ENCODE measurements around the gene PTTG1IP. TPM values are rescaled to one million over a fixed set of nuclear protein-coding genes. Genes with fewer than 3 reads are reported as not detected.

Gene PTTG1IP
- polyA plus RNA-seq, 4 donors = 187 to 301 (median 285) TPM

DNA sequence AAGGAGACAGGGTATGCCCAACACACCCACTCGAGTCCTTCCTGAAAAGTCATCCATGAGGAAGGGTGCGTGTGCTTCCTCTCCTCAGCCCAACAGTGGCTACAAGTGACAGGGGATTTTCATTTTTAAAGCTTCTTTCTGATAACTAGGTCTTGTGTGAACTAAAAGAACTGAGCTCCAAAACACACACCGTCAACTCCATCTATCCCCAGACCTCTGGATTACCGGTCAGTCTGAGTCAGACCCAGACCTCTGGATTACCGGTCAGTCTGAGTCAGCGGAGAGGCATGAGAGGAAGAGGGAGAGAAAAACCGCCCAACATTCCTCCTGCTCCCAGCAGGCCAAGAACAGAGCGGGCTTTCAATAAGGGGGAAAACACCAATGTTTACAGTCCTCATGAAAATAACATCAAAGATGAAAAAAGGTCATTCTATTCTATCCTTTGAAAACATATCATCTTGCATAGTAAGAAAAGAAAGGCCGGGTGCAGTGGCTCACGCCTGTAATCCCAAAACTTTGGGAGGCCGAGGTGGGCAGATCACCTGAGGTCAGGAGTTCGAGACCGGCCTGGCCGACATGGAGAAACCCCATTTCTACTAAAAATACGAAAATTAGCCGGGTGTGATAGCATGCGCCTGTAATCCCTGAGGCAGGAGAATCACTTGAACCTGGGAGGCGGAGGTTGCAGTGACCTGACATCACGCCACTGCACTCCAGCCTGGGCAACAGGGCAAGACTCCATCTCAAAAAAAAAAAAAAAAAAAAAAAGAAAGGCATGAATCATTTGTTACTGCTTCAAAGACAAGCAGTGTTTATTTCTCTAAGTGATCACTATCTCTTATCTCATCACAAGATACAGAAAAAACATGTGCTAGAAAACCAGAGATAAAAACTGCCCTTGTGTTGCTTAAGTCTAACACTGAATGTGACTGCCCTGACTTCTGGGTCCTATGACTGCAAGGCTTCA lies 3.4 kb downstream of the PTTG1IP start:
- no peak for DNase-seq (ENCODE audit: low read depth in 4 of 4, low spot score in 3 of 4)

DNA sequence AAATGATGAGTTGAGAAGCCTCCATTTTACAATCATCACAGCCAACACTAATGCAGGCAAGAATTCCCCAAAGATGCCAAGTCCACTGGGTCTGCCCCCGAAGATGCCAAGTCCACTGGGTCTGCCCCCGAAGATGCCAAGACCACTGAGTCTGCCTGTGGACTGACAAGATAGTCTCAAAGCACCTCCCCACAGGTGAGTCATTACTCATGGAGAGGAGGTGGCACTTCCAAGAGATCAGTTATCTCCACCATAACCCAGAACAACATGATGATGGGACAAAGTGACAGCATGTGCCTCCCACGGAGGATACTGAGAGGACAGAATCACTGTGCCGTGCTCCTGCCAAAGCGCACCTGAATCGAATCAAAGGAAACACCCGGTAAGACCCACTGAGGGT lies 4.8 kb downstream of the PTTG1IP start:
- DNase-seq (ENCODE audit: low read depth in 4 of 4, low spot score in 3 of 4) = no peak

DNA sequence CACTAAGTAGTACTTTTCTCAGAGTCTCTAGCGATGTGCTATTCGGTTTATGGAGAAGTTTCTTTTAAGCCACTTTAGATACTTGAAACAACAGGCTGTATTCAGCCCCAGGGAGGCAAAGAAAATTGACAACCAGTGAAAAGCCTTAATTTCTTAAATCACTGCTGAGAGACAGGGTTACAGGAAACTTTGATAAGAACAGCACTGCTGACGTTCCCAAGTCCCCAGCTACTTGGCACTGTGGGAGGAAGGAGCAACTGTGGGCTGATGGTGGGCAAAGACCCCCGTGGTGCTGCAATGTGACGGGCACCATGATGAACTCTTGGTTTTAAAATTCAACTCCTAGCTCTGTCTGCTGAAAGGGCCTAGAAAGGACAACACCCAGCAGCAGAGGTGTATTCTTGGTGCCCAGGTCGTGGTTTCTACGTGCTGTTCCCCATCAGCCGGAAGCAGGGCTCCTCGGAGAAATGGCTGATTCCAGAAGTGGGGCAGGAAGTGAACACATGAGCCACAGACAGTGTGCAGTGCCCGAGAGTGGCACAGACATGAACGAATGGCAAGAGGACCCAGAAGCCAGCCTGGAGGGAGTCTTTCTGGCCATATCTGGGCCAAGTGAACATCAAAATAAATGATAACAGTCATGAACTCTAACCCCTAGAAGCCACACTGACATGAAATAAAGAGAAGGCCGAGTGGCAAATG lies 5.3 kb downstream of the PTTG1IP start:
- DNase-seq (ENCODE audit: low read depth in 4 of 4, low spot score in 3 of 4) = no peak

GRCh38 chr21:44867464-44867863 lies 6.0 kb downstream of the PTTG1IP start:
- no peak for DNase-seq (ENCODE audit: low read depth in 4 of 4, low spot score in 3 of 4)

DNA sequence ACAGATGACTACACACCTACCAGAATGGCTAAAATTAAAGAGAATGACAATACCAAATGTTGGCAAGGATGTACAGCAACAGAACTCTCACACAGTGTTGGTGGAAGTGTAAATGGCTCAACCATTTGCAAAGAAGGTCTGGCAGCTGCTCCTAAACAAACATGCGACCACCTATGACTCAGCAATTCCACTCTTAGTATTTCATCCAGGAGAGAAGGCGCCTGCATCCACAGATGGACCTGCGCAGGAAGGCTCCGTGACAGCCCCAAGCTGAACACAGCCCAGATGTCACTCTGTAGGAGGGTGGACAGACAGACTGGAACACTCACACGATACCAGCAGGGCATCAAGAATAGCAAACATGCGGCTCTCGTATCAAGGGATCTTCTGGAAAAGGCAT lies 6.7 kb downstream of the PTTG1IP start:
- no peak for DNase-seq (ENCODE audit: low read depth in 4 of 4, low spot score in 3 of 4)

GRCh38 chr21:44865561-44866280 lies 7.8 kb downstream of the PTTG1IP start:
- DNase-seq (ENCODE audit: low read depth in 4 of 4, low spot score in 3 of 4) = no peak

GRCh38 chr21:44862869-44863685 lies 10.4 kb downstream of the PTTG1IP start:
- DNase-seq (ENCODE audit: low read depth in 4 of 4, low spot score in 3 of 4) = no peak

GRCh38 chr21:44858791-44859190 lies 14.7 kb downstream of the PTTG1IP start:
- DNase-seq (ENCODE audit: low read depth in 4 of 4, low spot score in 3 of 4) = no peak

DNA sequence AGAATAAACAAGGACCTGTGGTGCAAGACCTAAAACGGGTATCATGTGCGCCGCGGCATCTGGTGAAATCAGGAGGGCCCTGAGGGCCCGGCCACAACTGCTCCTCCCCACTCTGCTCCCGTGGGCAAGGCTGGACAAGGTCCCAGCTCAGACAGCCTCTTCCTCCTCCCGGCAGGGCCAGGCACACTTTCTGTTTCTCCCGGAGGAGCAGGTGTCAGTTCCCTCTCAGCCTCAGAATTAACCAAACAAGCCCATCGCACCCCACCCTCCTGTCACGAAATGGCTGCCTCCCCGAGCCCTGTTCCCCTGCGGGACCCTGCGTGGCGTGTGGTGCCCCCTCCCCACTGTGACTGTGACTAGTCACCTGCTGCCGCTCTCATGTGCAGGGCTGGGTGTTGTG lies 15.2 kb downstream of the PTTG1IP start:
- no peak for DNase-seq (ENCODE audit: low read depth in 4 of 4, low spot score in 3 of 4)

GRCh38 chr21:44857127-44857892 lies 16.2 kb downstream of the PTTG1IP start:
- DNase-seq (ENCODE audit: low read depth in 4 of 4, low spot score in 3 of 4) = no peak

DNA sequence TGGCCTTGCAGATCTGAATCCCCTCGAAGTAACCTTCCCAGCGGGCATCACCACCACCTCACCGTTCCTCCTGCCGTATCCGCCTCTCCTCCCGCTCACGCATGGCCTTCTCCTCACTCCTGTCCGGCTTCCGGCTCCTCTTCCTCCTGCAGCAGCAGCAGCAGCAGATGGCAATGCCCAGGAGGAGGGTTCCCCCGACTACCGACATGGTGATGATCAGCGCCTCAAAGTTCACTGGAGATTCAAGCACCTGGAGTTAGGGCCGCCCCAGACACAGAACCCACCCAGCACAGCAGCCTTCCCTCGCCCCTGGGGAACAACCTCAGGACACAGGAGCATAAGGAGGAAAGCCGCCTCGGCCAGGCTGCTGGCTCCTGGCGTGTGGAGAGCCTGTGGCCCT lies 17.4 kb downstream of the PTTG1IP start:
- DNase-seq (ENCODE audit: low read depth in 4 of 4, low spot score in 3 of 4) = no peak

GRCh38 chr21:44855572-44855971 lies 17.9 kb downstream of the PTTG1IP start:
- no peak for DNase-seq (ENCODE audit: low read depth in 4 of 4, low spot score in 3 of 4)

DNA sequence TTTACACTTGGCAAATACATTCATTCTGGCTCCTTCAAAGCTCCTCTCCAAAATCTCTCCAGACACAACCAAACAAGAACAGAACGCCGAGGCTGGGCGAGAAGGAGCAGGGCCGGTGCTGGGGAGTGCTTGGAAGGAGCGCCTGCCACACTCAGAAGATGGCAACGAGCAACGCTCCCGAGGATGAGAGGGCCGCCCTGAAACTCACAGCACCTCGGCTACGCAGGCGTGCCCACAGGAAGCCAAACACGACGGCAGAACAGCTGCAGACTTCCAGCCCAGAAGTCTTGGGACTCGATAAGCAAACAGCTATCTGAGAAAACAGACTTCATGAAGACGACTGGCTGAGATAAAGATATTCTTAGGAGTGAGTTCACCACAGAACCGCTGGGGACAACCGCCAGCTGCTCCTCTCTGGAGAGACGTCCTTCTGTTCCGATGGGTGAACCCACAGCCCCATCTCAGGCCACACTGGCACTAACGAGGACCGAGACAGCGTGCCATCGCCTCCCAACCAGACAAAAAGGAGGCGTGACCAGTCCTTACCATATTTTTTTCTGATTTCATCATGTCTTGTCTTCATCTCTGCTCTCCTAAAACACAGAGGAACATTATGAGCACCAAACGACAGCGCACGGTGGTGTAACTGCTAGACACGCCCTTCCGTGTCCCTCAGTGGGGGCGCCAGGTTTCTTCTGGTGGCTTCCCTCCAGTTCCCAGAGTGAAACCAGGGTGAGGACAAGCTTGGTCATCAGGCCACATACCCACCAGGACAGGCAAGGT lies 18.6 kb downstream of the PTTG1IP start:
- DNase-seq (ENCODE audit: low read depth in 4 of 4, low spot score in 3 of 4) = no peak

DNA sequence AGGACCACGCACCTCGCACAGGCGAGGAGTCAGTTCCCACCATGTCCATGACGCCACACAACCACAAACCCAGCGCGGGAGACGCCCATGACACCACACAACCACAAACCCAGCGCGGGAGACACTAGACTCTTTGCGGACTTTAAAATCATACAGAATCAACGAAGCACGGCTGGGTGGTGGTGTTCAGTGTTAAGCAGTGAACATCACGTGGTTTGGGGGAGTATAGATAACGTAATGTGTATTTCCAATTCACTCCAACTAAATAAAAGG lies 19.2 kb downstream of the PTTG1IP start:
- DNase-seq (ENCODE audit: low read depth in 4 of 4, low spot score in 3 of 4) = no peak

DNA sequence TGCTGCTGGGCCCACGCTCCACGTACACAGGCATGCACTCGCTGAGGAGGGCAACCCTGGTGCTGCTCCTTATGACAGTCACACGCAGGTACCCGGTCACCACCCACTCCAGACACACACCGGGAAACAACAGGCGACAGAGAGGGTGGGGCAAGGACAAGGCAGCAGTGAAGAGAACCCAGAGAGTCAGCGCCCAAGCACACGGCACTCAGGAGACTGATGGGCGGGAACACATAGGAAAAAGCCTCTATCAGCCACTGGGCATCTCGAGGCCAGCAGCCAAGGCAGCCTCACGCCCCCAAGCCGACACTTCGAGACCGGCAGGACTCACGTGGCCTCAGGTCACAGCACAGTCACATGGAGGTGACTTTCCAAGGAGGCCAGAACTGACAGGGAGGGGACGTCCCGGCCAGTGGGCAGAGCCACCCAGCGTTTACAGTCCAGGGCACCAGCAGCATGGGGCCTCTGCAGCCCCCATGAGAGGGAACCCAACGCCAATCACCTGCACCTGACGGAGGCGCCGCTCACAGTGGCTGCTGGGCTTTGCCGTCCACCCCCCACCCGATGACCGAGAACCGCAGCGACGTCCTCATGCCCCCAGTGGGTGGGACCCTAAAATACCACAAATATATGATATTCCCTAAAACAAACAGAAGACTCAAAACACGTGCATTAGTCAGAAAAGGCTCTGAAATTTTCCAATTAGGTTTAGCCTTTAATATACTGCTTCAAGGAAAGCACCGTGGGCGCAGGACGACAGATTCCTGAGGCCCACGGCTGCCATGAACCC lies 19.7 kb downstream of the PTTG1IP start:
- DNase-seq (ENCODE audit: low read depth in 4 of 4, low spot score in 3 of 4) = no peak

DNA sequence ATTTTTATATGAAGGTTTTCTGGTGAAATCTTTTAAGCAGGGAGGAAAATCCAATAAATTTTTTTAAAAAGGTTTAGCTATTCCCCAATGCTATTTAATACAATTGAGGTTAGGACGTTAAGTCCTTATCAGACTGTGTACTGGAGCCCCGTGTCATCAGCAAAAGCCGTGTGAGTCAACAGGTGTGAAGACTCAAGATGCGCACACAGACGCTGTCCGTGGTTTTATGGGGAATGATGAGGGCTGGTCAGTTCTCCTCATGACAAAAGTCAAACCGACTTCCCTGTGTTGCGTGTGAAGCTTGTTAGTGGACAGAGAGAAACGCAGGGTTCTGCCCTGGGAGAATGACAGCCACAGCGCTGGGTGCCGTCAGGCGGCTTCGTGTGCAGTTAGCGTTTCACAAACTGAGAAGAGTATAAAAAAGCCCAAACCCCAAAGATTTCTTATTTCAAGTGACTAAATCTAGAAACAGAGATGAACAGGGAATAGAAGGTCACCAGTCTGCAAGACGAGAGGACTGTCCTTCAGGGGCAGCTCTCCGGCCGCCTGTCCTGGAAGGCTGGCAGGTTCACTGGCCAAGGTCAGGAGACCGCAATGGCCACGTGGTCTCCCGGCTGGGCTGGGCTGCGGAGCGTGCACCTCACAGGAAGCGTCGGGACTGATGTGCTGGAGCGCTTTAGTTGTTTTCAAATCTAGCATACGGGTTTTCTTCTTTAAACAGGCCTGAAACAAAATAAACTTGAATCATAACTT lies 22.4 kb downstream of the PTTG1IP start:
- DNase-seq (ENCODE audit: low read depth in 4 of 4, low spot score in 3 of 4) = no peak

DNA sequence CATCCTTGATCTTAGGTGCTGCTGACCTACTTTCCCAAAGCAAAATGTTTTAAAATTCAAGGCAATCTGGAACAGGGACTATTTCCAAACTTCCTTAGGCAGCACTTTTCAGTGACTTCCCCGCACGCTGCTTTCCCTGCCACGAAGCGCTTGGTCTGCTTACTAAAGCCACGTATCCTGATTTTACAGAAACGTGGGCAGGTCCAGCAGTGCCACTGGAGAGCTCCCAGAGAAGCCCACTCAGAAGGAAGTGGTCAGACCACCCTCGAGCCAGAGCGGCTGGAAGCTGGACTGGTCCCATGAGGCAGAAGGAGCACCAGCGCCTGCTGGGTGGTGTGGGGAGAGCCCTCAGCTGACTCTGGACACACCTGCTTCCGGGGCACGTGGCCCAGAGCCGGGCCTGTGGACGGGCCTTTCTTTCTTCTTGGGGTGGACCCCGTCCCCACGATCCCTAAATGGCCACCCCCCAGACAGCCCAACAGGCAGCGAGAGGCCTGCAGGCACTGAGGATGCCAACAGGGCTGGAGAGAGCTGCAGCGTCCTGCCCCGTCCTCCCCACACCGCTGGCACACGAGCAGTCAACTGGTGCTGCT lies 23.2 kb downstream of the PTTG1IP start:
- DNase-seq (ENCODE audit: low read depth in 4 of 4, low spot score in 3 of 4) = no peak

Data from left renal pelvis (tissue), 4 donors.